KMS-11 (cell line): ENCODE measurements around the gene CEACAM1.

Experiments used
- H2AFZ ChIP-seq: fragments of 200-600 bp; sonication (generic); 2 replicates; pipeline ENCODE4 v1.6.1; 2016; ENCODE audit warnings: antibody characterized with exemption, mixed run types, low read depth
- H3K27ac ChIP-seq: fragments of 200-600 bp; sonication (generic); 2 replicates; pipeline ENCODE4 v1.6.1; 2016; ENCODE audit warnings: mild to moderate bottlenecking, mixed run types
- H3K27me3 ChIP-seq: fragments of 200-600 bp; sonication (generic); 2 replicates; pipeline ENCODE4 v1.6.1; 2017; ENCODE audit warnings: mild to moderate bottlenecking, low read depth, mixed run types, moderate library complexity; ENCODE audit not compliant: insufficient read depth
- H3K36me3 ChIP-seq: fragments of 200-600 bp; sonication (generic); 2 replicates; pipeline ENCODE4 v1.6.1; 2017; ENCODE audit warnings: mild to moderate bottlenecking, mixed run types; ENCODE audit not compliant: insufficient read depth
- H3K4me1 ChIP-seq: fragments of 200-600 bp; sonication (generic); 2 replicates; pipeline ENCODE4 v1.6.1; 2016; ENCODE audit warnings: mild to moderate bottlenecking, low read depth, mixed run types; ENCODE audit not compliant: poor library complexity, severe bottlenecking
- H3K4me2 ChIP-seq: fragments of 200-600 bp; sonication (generic); 2 replicates; pipeline ENCODE4 v1.7.0; 2016; ENCODE audit warnings: mild to moderate bottlenecking, mixed run types
- H3K4me3 ChIP-seq: fragments of 200-600 bp; sonication (generic); IDR thresholded peaks from 2 replicates; pipeline ENCODE4 v1.6.1; 2017; ENCODE audit warnings: low read depth, low read length, mixed read lengths; ENCODE audit not compliant: insufficient read depth
- H3K79me2 ChIP-seq: fragments of 200-600 bp; sonication (generic); 2 replicates; pipeline ENCODE4 v1.6.1; 2016; ENCODE audit warnings: low read depth, mixed run types; ENCODE audit not compliant: insufficient read depth
- H3K9ac ChIP-seq: fragments of 200-600 bp; sonication (generic); 2 replicates; pipeline ENCODE4 v1.6.1; 2016; ENCODE audit warnings: mild to moderate bottlenecking, mixed run types
- H4K20me1 ChIP-seq: fragments of 200-600 bp; sonication (generic); 2 replicates; pipeline ENCODE4 v1.6.1; 2016; ENCODE audit warnings: mild to moderate bottlenecking, mixed run types; ENCODE audit not compliant: insufficient read depth
- TF ChIP-seq, protein P1 (sequence below): fragments of 200-600 bp; sonication (generic); conservative IDR thresholded peaks from 2 replicates; pipeline ENCODE4 v1.6.1; 2017; ENCODE audit warnings: low read depth, mild to moderate bottlenecking, antibody characterized with exemption, low read length, moderate library complexity, mixed read lengths

The CEACAM1 gene

DNA sequence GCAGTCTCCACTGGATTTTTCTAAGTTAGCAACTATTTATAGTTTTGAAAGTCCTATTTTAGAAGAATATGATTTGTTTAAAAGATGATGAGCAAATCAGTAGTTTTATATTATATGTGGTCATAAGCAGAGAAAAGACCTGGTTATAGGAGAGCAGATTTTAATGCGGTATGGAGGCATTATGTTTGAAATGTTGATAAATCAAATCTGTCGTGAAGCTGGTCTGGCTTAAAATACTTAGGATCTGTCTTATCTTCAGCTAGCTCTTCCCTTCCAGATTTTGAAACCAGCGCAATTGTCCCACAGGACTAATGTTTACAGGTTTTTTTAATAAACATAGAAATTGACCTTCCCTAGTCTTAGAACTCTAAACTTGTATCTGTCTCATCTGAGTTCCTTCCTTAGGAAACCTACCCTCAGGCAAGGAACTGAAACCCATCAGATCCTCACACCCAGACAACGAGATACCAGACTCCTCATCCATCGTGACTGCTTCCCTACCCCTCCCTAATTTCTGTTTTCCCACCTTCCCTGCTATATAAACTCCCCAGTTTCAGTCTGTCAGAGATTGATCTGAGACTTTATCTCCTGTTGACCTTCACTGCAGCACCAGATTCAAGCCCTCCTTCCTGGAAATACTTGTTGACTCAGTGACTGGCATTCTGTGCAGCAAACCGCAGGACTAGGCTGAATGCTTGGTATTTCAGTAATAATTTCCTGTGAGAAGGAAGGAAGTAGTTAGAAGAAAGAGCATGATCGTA, 47.8 kb downstream of the CEACAM1 start:
- Histone ChIP-seq H4K20me1 (no peaks in the 10 kb centered on the region), H3K36me3 (no peaks in the 10 kb centered on the region), H3K27ac (no peak overlapping the region), H3K9ac (no peak overlapping the region), H3K4me3 (no peak overlapping the region), H3K79me2 (no peaks in the 10 kb centered on the region), H3K4me1 (no peaks in the 10 kb centered on the region), H3K4me2 (no peak overlapping the region), H2AFZ (no peak overlapping the region), H3K27me3 (no peaks in the 10 kb centered on the region)
- TF ChIP-seq, protein P1, sequence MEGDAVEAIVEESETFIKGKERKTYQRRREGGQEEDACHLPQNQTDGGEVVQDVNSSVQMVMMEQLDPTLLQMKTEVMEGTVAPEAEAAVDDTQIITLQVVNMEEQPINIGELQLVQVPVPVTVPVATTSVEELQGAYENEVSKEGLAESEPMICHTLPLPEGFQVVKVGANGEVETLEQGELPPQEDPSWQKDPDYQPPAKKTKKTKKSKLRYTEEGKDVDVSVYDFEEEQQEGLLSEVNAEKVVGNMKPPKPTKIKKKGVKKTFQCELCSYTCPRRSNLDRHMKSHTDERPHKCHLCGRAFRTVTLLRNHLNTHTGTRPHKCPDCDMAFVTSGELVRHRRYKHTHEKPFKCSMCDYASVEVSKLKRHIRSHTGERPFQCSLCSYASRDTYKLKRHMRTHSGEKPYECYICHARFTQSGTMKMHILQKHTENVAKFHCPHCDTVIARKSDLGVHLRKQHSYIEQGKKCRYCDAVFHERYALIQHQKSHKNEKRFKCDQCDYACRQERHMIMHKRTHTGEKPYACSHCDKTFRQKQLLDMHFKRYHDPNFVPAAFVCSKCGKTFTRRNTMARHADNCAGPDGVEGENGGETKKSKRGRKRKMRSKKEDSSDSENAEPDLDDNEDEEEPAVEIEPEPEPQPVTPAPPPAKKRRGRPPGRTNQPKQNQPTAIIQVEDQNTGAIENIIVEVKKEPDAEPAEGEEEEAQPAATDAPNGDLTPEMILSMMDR = no peak

DNA sequence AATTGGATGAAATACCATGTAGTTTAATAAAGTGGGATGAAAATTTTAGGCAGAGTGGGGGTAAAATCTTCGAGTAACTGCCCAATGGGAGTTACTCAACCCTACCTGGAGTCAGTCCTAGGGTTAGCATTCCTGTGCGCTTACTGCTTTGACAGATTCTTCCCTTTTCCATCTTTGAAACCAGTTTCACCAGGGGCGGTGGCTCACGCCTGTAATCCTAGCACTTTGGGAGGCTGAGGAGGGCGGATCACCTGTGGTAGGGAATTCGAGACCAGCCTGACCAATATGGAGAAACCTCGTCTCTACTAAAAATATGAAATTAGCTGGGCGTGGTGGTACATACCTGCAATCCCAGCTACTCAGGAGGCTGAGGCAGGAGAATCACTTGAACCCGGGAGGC, 48.5 kb downstream of the CEACAM1 start:
- no peaks in the 10 kb centered on the region for H3K4me1 ChIP-seq
- H3K4me2 ChIP-seq = no peak overlapping the region
- H3K4me3 ChIP-seq = no peak overlapping the region
- no peaks in the 10 kb centered on the region for H3K79me2 ChIP-seq
- TF ChIP-seq, protein P1 = no peak
- H3K36me3 ChIP-seq = no peaks in the 10 kb centered on the region
- no peak overlapping the region for H2AFZ ChIP-seq
- no peak overlapping the region for H3K9ac ChIP-seq
- no peaks in the 10 kb centered on the region for H4K20me1 ChIP-seq
- H3K27me3 ChIP-seq = no peaks in the 10 kb centered on the region
- H3K27ac ChIP-seq = no peak overlapping the region

DNA sequence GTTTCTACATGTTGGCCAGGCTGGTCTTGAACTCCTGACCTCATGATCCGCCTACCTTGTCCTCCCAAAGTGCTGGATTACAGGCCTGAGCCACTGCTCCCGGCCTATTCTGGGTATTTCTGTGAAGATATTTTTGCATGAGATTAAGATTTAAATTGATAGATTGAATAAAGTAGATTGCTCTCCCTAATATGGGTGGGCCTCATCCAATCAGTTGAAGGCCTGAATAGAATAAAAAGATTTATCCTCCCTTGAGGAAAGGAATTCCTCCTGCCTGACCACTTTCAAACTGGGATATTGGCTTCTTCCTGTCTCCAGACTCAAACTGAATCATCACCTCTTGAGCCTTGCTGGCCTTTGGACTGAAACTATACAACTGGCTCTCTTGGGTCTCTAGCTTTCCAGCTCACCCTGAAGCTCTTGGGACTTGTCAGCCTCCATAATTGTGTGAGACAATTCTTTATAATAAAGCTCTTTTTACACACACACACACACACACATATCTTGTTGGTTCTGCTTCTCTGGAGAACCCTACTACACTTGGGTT, 49.4 kb downstream of the CEACAM1 start:
- Histone ChIP-seq H3K27me3 (no peaks in the 10 kb centered on the region), H4K20me1 (no peaks in the 10 kb centered on the region), H3K27ac (no peak overlapping the region), H3K4me3 (no peak overlapping the region), H3K9ac (no peak overlapping the region), H3K79me2 (no peaks in the 10 kb centered on the region), H3K4me2 (no peak overlapping the region), H3K36me3 (no peaks in the 10 kb centered on the region), H3K4me1 (no peaks in the 10 kb centered on the region), H2AFZ (no peak overlapping the region)
- TF ChIP-seq, protein P1 = no peak

DNA sequence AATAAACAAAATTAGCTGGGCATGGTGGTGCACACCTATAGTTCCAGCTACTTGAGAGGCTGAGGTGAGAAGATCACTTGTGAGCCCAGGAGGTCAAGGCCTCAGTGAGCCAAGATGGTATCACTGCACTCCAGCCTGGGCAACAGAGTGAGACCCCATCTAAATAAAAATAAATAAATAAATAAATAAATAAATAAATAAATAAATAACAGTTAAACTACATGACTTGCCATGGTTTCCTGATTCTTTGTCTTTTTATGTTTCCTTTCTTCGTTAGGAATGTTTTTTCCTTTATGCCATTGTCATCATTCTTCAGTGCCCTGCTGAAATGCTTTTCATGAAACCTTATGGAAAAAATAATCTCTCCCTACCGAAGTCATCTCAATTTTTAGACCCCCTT, 50.3 kb downstream of the CEACAM1 start:
- Histone ChIP-seq H3K79me2 (no peaks in the 10 kb centered on the region), H3K4me2 (no peak overlapping the region), H2AFZ (no peak overlapping the region), H3K27ac (no peak overlapping the region), H3K27me3 (no peaks in the 10 kb centered on the region), H3K4me3 (no peak overlapping the region), H4K20me1 (no peaks in the 10 kb centered on the region), H3K9ac (no peak overlapping the region), H3K4me1 (no peaks in the 10 kb centered on the region), H3K36me3 (no peaks in the 10 kb centered on the region)
- TF ChIP-seq, protein P1 = no peak
